Uterus (tissue), 4 donors: Measurements from ENCODE around the gene AFG1L. TPM values are rescaled to one million over a fixed set of nuclear protein-coding genes. Genes with fewer than 3 reads are reported as not detected.

Experiments
- DNase-seq, 2 donors: peaks; one replicate each; pipeline ENCODE4 v3.0.0-alpha.2; 2019 to 2020
- H3K27ac ChIP-seq, 2 donors: fragments of 200-600 bp; sonication (generic); 1 replicate in 1 of 2; 2 replicates in 1 of 2; pipeline ENCODE4 v1.5.1; 2016 to 2018
- H3K27me3 ChIP-seq, 2 donors: fragments of 200-600 bp; sonication (generic); one replicate each; pipeline ENCODE4 v1.5.1; 2018 to 2019; ENCODE audit warnings: control low read depth in 1 of 2
- H3K36me3 ChIP-seq, 2 donors: fragments of 200-600 bp; sonication (generic); one replicate each; pipeline ENCODE4 v1.5.1; 2019; ENCODE audit warnings: control low read depth in 1 of 2
- H3K4me1 ChIP-seq, 2 donors: fragments of 200-600 bp; sonication (generic); one replicate each; pipeline ENCODE4 v1.5.1; 2018 to 2019; ENCODE audit warnings: control low read depth in 1 of 2
- H3K4me3 ChIP-seq, 2 donors: fragments of 200-600 bp; sonication (generic); 1 replicate in 1 of 2; 2 replicates in 1 of 2; pipeline ENCODE4 v1.5.1; 2018 to 2019; ENCODE audit warnings: mild to moderate bottlenecking in 1 of 2
- H3K9me3 ChIP-seq, 2 donors: fragments of 200-600 bp; sonication (generic); one replicate each; pipeline ENCODE4 v1.5.1; 2019; ENCODE audit warnings: control low read depth in 1 of 2
- POLR2A ChIP-seq, 2 donors: fragments of 450-650 bp; IDR thresholded peaks; one replicate each; pipeline ENCODE4 v1.6.1; 2016; ENCODE audit warnings: antibody characterized with exemption in 2 of 2, mild to moderate bottlenecking in 1 of 2, moderate library complexity in 1 of 2
- intact Hi-C: fragments of 100-400 bp; cut with DNase I; formaldehyde crosslinking; loops from one replicate; pipeline ENCODE4 v1.15.1; 2023; ENCODE audit warnings: low total_unique reads
- total RNA-seq, 4 donors: library from RNA; depleted of rRNA in 3 of 4; stranded (reverse); fragments of >200 nt in 3 of 4; gene quantifications; one replicate each; pipeline versions ENCODE4 v1.1.0 to v1.2.4, GENCODE V29; 2014 to 2023
- TF ChIP-seq, protein P1 (sequence below), 4 experiments: fragments of 200-600 bp in 2 of 4; fragments of 450-650 bp in 2 of 4; sonication (generic) in 2 of 4; IDR thresholded peaks; one replicate each; pipeline ENCODE4 v1.5.1; 2016 to 2019; ENCODE audit warnings: antibody characterized with exemption in 4 of 4, mild to moderate bottlenecking in 2 of 4, moderate library complexity in 1 of 4
- donor health status: DM: yes; HTN: yes; CAD: no.

Gene AFG1L
- total RNA-seq, 4 donors from 2014 or later, result under 0.01 to 9.4 (median 5.2) TPM

DNA sequence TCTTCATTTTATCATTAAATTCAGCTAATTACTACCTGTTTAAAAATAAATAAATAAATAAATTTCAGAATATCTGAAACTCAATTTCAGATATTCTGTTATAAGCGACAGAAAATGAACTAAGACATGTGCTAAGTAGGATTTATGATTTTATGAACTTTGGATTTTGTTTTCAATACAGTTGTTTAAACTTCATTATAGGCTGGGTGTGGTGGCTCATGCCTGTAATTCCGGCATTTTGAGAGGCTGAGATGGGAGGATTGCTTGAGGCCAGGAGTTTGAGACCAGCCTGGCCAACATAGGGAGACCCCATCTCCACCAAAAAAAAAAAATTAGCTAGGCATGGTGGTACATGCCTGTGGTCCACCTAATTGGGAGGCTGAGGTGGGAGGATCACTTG lies 36.0 kb downstream of the AFG1L start:
- no peak for DNase-seq
- H3K4me3 ChIP-seq, result no peak overlapping the region
- no peaks in the 10 kb centered on the region for H3K4me1 ChIP-seq
- TF ChIP-seq POLR2A (IDR thresholded peaks at IDR 0.05), result no peak
- TF ChIP-seq, protein P1, sequence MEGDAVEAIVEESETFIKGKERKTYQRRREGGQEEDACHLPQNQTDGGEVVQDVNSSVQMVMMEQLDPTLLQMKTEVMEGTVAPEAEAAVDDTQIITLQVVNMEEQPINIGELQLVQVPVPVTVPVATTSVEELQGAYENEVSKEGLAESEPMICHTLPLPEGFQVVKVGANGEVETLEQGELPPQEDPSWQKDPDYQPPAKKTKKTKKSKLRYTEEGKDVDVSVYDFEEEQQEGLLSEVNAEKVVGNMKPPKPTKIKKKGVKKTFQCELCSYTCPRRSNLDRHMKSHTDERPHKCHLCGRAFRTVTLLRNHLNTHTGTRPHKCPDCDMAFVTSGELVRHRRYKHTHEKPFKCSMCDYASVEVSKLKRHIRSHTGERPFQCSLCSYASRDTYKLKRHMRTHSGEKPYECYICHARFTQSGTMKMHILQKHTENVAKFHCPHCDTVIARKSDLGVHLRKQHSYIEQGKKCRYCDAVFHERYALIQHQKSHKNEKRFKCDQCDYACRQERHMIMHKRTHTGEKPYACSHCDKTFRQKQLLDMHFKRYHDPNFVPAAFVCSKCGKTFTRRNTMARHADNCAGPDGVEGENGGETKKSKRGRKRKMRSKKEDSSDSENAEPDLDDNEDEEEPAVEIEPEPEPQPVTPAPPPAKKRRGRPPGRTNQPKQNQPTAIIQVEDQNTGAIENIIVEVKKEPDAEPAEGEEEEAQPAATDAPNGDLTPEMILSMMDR (IDR thresholded peaks at IDR 0.05), result no peak
- no peak overlapping the region for H3K27ac ChIP-seq
- intact Hi-C loops, result no loop called here
- no peaks in the 10 kb centered on the region for H3K36me3 ChIP-seq
- no peaks in the 10 kb centered on the region for H3K27me3 ChIP-seq
- no peaks in the 10 kb centered on the region for H3K9me3 ChIP-seq

DNA sequence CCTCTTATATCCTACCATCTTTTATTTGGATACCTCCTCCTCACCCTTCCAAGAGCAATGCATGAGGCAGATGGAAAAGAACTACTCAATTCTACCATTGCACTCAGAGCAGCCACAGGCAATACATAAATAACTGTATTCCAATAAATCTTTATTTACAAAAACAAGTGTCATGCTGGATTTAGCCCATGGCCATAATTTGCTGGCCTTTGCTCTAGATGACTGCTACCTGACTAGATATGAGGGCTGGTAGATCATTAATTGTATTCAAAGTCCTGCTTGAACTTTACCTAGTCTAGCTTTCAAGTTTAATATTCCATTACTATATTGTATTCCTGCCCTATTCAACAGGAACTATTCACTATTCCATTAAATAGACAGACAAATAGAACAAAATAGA lies 37.1 kb downstream of the AFG1L start:
- intact Hi-C loops, result no loop called here
- Histone ChIP-seq H3K27me3 (no peaks in the 10 kb centered on the region), H3K4me3 (no peak overlapping the region), H3K27ac (no peak overlapping the region), H3K36me3 (no peaks in the 10 kb centered on the region), H3K4me1 (no peaks in the 10 kb centered on the region), H3K9me3 (no peaks in the 10 kb centered on the region)
- TF ChIP-seq, protein P1 (IDR thresholded peaks at IDR 0.05), result no peak
- TF ChIP-seq POLR2A (IDR thresholded peaks at IDR 0.05), result no peak
- no peak for DNase-seq

DNA sequence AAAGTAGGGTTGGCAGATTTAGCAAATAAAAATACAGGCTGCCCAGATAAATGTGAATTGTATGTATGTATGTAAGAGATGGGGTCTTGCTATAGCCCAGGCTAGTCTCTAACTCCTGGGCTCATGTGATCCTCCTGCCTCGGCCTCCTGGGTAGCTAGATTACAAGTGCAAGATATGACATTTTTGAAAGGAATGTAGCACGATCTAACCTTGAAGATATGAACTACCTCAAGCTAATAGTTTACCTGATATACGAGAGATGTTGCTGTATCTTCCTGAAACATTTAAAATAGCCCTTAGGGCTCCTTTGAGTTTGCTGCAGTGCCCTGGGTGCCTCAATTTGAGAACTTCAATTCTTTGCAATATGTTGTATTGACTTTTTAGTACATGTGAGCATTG lies 42.1 kb downstream of the AFG1L start:
- Histone ChIP-seq H3K4me3 (no peak overlapping the region), H3K27me3 (no peaks in the 10 kb centered on the region), H3K36me3 (no peaks in the 10 kb centered on the region), H3K4me1 (no peaks in the 10 kb centered on the region), H3K27ac (no peak overlapping the region), H3K9me3 (no peaks in the 10 kb centered on the region)
- no peak for DNase-seq
- TF ChIP-seq, protein P1 (IDR thresholded peaks at IDR 0.05), result no peak
- no peak for TF ChIP-seq POLR2A (IDR thresholded peaks at IDR 0.05)
- intact Hi-C loops, result no loop called here

DNA sequence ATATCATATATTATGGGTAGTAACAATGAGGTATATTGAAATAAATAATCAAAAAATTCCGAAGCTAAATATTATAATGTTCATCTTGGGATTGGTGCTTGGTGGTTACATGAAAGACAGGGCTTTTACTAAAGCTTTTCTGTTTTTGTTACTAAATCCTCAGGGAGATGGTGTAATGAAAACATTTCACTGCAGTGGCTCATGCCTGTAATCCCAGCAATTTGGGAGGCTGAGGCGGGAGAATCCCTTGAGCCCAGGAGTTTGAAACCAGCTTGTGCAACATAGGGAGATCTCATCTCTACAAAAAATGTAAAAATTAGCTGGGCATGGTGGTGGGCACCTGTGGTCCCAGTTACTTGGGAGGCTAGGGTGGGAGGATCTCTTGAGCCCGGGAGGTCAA lies 42.9 kb downstream of the AFG1L start:
- Histone ChIP-seq H3K4me1 (no peaks in the 10 kb centered on the region), H3K4me3 (no peak overlapping the region), H3K27me3 (no peaks in the 10 kb centered on the region), H3K9me3 (no peaks in the 10 kb centered on the region), H3K27ac (no peak overlapping the region), H3K36me3 (no peaks in the 10 kb centered on the region)
- TF ChIP-seq, protein P1 (IDR thresholded peaks at IDR 0.05), result no peak
- TF ChIP-seq POLR2A (IDR thresholded peaks at IDR 0.05), result no peak
- intact Hi-C loops, result no loop called here
- DNase-seq, result no peak

DNA sequence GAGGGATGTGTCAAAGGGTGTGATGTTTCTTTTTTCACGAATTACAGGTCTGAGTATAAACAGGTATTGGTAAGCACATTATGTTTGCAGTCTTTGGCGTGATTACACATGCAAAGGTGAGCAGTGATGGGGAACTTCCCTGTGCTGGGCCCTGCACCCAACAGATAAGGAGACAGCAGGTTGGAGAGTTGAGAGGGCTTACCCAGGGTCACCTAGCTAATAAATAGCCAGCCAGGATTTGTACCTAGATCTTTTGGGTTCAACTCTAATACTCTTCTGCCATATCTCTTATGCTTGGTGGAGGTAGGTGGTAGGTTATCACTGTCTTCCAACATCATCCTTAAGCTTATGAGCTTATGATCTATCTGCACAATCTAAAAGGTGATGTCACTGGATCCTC lies 46.5 kb downstream of the AFG1L start:
- no peak for DNase-seq
- H3K27me3 ChIP-seq, result no peaks in the 10 kb centered on the region
- intact Hi-C loops, result no loop called here
- no peak overlapping the region for H3K27ac ChIP-seq
- no peak for TF ChIP-seq POLR2A (IDR thresholded peaks at IDR 0.05)
- TF ChIP-seq, protein P1 (IDR thresholded peaks at IDR 0.05), result no peak
- H3K4me1 ChIP-seq, result no peaks in the 10 kb centered on the region
- no peaks in the 10 kb centered on the region for H3K9me3 ChIP-seq
- no peak overlapping the region for H3K4me3 ChIP-seq
- H3K36me3 ChIP-seq, result no peaks in the 10 kb centered on the region
